Esophagus squamous epithelium (tissue), 5 donors: ENCODE results near the gene METTL24. TPM values are rescaled to one million over a fixed set of nuclear protein-coding genes. Genes with fewer than 3 reads are reported as not detected.

Experiments
- DNase-seq: peaks from one replicate; lab custom pipeline; 2025; lab: John Stamatoyannopoulos, UW
- H3K27ac ChIP-seq, 4 donors: fragments of 200-600 bp; sonication (generic); one replicate each; pipeline ENCODE4 v1.5.1; 2016 to 2019; ENCODE audit warnings: mild to moderate bottlenecking in 1 of 4
- H3K27me3 ChIP-seq, 4 donors: fragments of 200-600 bp; sonication (generic); 1 replicate in 3 of 4; 2 replicates in 1 of 4; pipeline versions ENCODE4 v1.5.1 to v1.6.0; 2017 to 2021; ENCODE audit warnings: antibody characterized with exemption in 1 of 4
- H3K36me3 ChIP-seq, 3 donors: fragments of 200-600 bp; sonication (generic); one replicate each; pipeline ENCODE4 v1.5.1; 2016 to 2019
- H3K4me1 ChIP-seq, 3 donors: fragments of 200-600 bp; sonication (generic); one replicate each; pipeline ENCODE4 v1.5.1; 2017 to 2019
- H3K4me3 ChIP-seq, 4 donors: fragments of 200-600 bp; sonication (generic); 1 replicate in 3 of 4; 2 replicates in 1 of 4; pipeline ENCODE4 v1.5.1; 2016 to 2019; ENCODE audit warnings: mild to moderate bottlenecking in 2 of 4, moderate library complexity in 1 of 4
- H3K9me3 ChIP-seq, 3 donors: fragments of 200-600 bp; sonication (generic); one replicate each; pipeline ENCODE4 v1.5.1; 2016 to 2019
- POLR2A ChIP-seq, 4 donors: fragments of 450-650 bp; IDR thresholded peaks; one replicate each; pipeline ENCODE4 v1.6.1; 2017; ENCODE audit warnings: antibody characterized with exemption in 4 of 4, mild to moderate bottlenecking in 4 of 4, moderate library complexity in 3 of 4
- WGBS, 2 donors: methylation state at CpG; one replicate each; pipeline ENCODE4 v1.1.5; 2018; 5-methylcytosine and 5-hydroxymethylcytosine counted together
- intact Hi-C: fragments of 100-400 bp; cut with DNase I; formaldehyde crosslinking; loops from one replicate; pipeline ENCODE4 v1.15.0; 2022
- total RNA-seq, 4 donors: library from RNA; depleted of rRNA; stranded (reverse); fragments of >200 nt; gene quantifications; one replicate each; pipeline ENCODE4 v1.1.0, GENCODE V29; 2016
- TF ChIP-seq, protein P1 (sequence below), 6 experiments: fragments of 450-650 bp in 4 of 6; fragments of 200-600 bp in 2 of 6; sonication (generic) in 2 of 6; IDR thresholded peaks; one replicate each; pipeline ENCODE4 v1.5.1; 2016 to 2019; ENCODE audit warnings: antibody characterized with exemption in 6 of 6, mild to moderate bottlenecking in 4 of 6, moderate library complexity in 4 of 6
- donor health status: DM: yes; HTN: yes; CAD: no.

Gene METTL24
- total RNA-seq, 4 donors from 2014 or later: 0.57 to 4.0 (median 0.83) TPM; not detected in 1

GRCh38 chr6:110233770-110234374, 124.3 kb downstream of the METTL24 start:
- peaks cover 0 to 44% (median 0%) of the 10 kb centered on the region in 3 donors for H3K36me3 ChIP-seq
- H3K27me3 ChIP-seq: no peaks in the 10 kb centered on the region
- intact Hi-C loops: no loop called here
- TF ChIP-seq, protein P1, sequence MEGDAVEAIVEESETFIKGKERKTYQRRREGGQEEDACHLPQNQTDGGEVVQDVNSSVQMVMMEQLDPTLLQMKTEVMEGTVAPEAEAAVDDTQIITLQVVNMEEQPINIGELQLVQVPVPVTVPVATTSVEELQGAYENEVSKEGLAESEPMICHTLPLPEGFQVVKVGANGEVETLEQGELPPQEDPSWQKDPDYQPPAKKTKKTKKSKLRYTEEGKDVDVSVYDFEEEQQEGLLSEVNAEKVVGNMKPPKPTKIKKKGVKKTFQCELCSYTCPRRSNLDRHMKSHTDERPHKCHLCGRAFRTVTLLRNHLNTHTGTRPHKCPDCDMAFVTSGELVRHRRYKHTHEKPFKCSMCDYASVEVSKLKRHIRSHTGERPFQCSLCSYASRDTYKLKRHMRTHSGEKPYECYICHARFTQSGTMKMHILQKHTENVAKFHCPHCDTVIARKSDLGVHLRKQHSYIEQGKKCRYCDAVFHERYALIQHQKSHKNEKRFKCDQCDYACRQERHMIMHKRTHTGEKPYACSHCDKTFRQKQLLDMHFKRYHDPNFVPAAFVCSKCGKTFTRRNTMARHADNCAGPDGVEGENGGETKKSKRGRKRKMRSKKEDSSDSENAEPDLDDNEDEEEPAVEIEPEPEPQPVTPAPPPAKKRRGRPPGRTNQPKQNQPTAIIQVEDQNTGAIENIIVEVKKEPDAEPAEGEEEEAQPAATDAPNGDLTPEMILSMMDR (IDR thresholded peaks at IDR 0.05): no peak
- no peak for TF ChIP-seq POLR2A (IDR thresholded peaks at IDR 0.05)
- H3K9me3 ChIP-seq: no peaks in the 10 kb centered on the region
- no peak overlapping the region for H3K4me3 ChIP-seq
- WGBS, 2 donors: 94 to 96% methylated on average over 2 of the region's 2 CpGs
- DNase-seq: no peak
- no peak overlapping the region for H3K27ac ChIP-seq
- H3K4me1 ChIP-seq: peaks cover 0 to 5% (median 0%) of the 10 kb centered on the region in 3 donors

GRCh38 chr6:110232450-110232849, 125.7 kb downstream of the METTL24 start:
- intact Hi-C loops: no loop called here
- TF ChIP-seq POLR2A (IDR thresholded peaks at IDR 0.05): no peak
- TF ChIP-seq, protein P1 (IDR thresholded peaks at IDR 0.05): no peak
- WGBS, 2 donors: 65 to 75% methylated on average over 2 of the region's 2 CpGs
- H3K4me3 ChIP-seq: no peak overlapping the region
- peaks cover 0 to 46% (median 0%) of the 10 kb centered on the region in 3 donors for H3K36me3 ChIP-seq
- no peak overlapping the region for H3K27ac ChIP-seq
- H3K27me3 ChIP-seq: no peaks in the 10 kb centered on the region
- DNase-seq: no peak
- H3K9me3 ChIP-seq: no peaks in the 10 kb centered on the region
- H3K4me1 ChIP-seq: peaks cover 0 to 5% (median 0%) of the 10 kb centered on the region in 3 donors

DNA sequence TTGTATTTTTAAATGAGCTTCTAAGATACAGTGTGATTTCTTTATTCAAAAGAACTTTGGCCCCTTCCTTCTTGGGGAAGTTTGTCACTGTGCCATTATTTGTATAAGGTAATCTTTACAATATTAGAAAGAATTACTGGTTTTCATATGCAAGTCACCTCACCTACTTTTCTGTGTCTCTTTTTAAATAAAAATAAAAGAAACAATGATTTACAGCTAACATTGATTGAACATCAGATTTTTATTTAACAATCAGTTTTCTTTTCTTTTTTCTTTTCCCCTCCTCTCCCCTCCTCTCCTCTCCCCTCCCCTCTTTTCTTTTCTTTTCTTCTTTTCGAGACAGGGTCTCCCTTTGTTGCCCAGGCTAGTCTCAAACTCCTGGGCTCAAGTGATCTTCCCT, 131.9 kb downstream of the METTL24 start:
- Histone ChIP-seq H3K4me1 (no peaks in the 10 kb centered on the region), H3K27me3 (no peaks in the 10 kb centered on the region), H3K4me3 (no peak overlapping the region), H3K27ac (no peak overlapping the region), H3K36me3 (peaks cover 0 to 90% (median 0%) of the 10 kb centered on the region in 3 donors), H3K9me3 (no peaks in the 10 kb centered on the region)
- intact Hi-C loops: no loop called here
- DNase-seq: no peak
- WGBS, 2 donors: 88 to 95% methylated on average over 1 of the region's 1 CpG
- TF ChIP-seq, protein P1 (IDR thresholded peaks at IDR 0.05): no peak
- no peak for TF ChIP-seq POLR2A (IDR thresholded peaks at IDR 0.05)

DNA sequence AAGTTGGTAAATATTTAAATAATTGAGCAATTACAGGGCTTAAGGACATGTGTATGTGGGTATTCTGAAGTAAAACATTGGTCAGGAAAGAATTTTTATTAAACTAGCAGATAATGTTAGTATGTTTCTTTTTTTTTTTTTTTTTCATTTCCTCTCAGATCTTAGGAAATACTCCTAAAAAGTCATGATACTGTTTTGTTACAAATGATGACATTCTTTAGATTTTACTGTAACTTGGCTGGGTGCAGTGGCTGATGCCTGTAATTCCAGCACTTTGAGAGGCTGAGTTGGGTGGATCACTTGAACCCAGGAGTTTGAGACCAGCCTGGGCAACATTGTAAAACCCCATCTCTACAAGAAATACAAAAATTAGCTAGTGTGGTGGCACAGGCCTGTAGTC, 136.4 kb downstream of the METTL24 start:
- no peak for TF ChIP-seq POLR2A (IDR thresholded peaks at IDR 0.05)
- TF ChIP-seq, protein P1 (IDR thresholded peaks at IDR 0.05): no peak
- no peaks in the 10 kb centered on the region for H3K27me3 ChIP-seq
- no peaks in the 10 kb centered on the region for H3K9me3 ChIP-seq
- DNase-seq: no peak
- peaks cover 0 to 96% (median under 1%) of the 10 kb centered on the region in 3 donors for H3K36me3 ChIP-seq
- intact Hi-C loops: no loop called here
- no peaks in the 10 kb centered on the region for H3K4me1 ChIP-seq
- no peak overlapping the region for H3K27ac ChIP-seq
- H3K4me3 ChIP-seq: no peak overlapping the region

GRCh38 chr6:110217266-110217665, 140.9 kb downstream of the METTL24 start:
- intact Hi-C loops: no loop called here

More at GRCh38 chr6:110217266-110217665, 140.9 kb downstream of the METTL24 start:
- H3K27ac ChIP-seq: no peak overlapping the region
- WGBS, 2 donors: 75 to 81% methylated on average over 2 of the region's 2 CpGs
- H3K9me3 ChIP-seq: no peaks in the 10 kb centered on the region
- TF ChIP-seq, protein P1 (IDR thresholded peaks at IDR 0.05): no peak
- TF ChIP-seq POLR2A (IDR thresholded peaks at IDR 0.05): no peak
- H3K27me3 ChIP-seq: no peaks in the 10 kb centered on the region
- no peaks in the 10 kb centered on the region for H3K4me1 ChIP-seq
- peaks cover 0 to 100% (median 8%) of the 10 kb centered on the region in 3 donors for H3K36me3 ChIP-seq
- no peak overlapping the region for H3K4me3 ChIP-seq
- no peak for DNase-seq
